CD4-positive, alpha-beta T cell treated with Interleukin-21 for 1 hour (primary cell): Measurements from ENCODE around the gene HOXA11.

Source experiments
- DNase-seq: peaks from one replicate; pipeline ENCODE4 v3.0.0-alpha.2; 2020

HOXA11 gene

DNA sequence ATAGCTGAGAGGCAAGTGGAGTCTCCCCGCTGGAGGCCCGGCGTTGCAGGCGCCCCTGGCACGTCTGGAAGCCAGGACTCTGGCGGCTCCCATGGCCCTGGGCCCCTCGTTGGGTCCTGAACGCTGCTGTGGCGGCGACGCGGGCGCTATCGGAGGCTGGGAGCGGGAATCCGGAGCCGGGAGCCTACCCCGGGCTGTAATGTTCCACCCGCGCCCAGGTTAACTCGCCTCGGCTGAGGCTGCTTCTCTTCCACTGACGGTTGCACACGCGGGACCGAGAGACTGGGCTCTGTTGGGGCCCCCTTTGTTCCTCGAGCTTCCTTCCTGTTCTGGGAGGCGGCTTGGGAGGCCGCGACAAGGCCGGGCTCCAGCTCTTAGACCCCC is 40.3 kb downstream of the HOXA11 start:
- no peak for DNase-seq

DNA sequence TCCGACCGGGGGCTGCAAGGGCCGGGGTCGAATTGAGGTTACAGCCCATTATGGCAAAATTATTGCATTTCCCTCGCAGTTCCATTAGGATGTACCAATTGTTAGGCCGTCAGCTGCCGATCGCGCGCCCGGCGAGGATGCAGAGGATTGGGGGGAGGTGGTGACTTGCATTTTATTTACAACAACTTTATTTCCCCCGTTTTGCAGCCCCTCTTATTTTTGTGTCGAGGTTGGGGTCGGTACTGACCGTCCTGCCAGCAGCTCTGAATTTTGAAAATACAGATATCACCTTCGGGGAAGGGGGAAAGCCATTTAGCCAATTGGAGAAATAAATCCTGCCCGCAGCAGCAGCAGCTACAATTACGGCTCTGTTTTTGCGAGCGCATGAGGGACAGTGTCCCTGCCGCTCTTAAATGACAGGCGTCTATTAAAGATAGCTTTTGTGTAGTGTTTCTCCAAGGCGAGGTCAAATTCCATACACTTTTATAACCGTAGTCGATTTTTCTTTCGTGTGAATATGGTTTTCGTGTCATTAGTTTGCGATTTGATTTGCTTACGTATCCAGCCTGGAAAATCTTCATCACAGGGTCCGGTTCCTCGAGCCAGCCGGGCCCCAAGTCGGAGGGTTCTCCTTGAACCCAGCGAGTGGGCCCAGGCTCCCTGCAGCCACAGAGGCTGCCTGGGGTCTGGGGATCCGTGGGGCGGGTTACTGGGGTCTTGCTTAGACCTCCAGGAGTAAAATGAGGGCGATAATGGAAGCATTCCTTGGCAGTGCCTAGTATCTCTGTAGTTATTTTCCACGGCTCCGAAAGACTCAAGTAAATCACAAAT is 40.9 kb downstream of the HOXA11 start:
- no peak for DNase-seq

DNA sequence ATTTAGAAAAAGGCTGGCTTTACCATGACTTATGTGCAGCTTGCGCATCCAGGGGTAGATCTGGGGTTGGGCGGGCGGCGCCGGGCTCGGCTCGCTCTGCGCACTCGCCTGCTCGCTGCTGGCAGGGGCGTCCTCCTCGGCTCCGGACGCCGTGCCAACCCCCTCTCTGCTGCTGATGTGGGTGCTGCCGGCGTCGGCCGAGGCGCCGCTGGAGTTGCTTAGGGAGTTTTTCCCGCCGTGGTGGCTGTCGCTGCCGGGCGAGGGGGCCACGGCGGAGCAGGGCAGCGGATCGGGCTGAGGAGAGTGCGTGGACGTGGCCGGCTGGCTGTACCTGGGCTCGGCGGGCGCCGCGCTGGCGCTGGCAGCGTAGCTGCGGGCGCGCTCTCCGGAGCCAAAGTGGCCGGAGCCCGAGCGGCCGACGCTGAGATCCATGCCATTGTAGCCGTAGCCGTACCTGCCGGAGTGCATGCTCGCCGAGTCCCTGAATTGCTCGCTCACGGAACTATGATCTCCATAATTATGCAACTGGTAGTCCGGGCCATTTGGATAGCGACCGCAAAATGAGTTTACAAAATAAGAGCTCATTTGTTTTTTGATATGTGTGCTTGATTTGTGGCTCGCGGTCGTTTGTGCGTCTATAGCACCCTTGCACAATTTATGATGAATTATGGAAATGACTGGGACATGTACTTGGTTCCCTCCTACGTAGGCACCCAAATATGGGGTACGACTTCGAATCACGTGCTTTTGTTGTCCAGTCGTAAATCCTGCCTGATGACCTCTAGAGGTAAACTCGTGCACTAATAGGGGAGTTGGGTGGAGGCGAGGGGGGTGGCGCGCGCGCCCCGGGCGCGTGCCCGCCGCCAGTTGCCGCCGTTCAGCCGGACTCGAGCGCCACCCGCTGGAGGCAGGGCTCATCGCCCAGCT is 41.7 kb downstream of the HOXA11 start, which contains the start of gene HOXA5:
Gene HOXA5 (minus strand): TSS at position 659 of the 927 bp plus-strand sequence. CDS start 74 bp downstream, at position 585.
- DNase-seq, result no peak

DNA sequence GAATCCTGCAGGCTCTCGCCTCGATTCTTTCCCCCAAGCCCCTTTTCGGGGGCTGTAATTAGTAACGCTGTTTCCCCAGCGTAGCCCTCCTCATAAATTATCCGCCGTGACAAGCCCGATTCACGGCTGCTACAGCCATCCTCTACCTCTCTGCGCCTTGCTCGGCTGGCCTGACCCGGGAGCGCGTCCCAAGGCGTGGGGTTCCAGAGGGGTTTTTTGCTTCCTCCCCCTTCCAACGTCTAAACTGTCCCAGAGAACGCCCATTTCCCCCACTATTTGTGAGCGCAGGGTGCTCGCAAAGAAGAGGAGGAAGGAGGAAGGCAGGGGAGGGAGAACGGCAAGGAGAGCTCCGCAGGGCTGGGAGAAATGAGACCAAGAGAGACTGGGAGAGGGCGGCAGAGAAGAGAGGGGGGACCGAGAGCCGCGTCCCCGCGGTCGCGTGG is 42.4 kb downstream of the HOXA11 start:
- no peak for DNase-seq

DNA sequence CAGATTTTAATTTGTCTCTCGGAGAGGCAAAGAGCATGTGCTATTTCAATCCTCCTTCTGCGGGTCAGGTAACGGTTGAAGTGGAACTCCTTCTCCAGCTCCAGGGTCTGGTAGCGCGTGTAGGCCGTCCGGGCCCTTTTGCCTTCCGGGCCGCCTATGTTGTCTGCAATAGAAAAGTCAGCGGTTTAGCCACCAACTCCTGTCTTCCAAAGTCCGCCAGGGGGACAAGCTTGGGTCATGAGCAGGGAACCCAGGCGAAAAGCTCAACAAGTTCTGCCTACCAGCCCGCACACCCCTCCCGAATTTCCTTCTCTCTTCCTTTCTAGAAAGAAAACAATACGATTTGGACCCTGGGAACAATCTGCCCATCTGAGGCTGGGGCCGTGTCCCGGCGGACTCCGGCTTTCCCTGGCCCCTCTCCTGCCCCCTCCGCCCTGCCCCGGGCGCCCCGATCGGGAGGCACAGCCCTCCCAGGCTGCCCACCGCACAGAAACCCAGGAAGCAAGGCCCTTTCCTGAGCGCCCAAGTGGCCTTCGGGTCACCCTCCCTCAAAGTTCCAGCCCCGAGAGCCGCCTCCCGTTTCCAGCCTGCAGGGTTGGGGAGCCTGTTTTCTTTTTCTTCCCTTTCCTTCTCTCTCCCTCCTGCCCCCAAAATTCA is 43.0 kb downstream of the HOXA11 start:
- no peak for DNase-seq

DNA sequence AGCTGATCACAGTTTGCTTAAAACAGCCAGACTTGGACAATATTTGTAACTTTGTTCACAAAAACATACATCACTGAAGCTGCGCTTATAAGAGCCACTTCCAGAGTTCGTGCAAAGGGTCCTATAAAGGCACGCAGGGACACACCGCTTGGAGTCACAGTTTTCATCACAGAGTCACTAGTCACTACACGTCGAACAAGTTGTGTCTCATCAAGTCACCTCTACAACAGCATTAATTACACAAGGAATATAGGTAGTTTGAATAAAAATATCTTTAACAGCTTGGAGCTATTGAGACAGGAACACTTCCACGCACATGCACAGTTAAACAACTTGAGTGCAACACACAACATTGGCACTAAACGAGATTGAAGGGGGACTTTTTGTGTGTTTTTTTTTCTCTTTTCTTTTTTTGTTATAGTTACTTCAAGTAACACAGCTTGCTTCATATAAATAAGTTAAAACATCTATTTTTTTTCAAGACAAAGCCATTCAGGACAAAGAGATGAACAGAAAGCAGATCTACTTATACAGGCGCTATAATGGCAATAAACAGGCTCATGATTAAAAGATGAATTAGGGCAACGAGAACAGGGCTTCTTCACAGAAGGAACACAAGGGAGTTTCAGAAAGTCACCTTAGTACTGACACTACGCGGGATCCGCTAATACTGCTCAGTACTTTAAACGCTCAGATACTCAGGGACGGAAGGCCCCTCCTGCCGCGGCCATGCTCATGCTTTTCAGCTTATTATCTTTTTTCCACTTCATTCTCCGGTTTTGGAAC is 43.7 kb downstream of the HOXA11 start:
- no peak for DNase-seq

DNA sequence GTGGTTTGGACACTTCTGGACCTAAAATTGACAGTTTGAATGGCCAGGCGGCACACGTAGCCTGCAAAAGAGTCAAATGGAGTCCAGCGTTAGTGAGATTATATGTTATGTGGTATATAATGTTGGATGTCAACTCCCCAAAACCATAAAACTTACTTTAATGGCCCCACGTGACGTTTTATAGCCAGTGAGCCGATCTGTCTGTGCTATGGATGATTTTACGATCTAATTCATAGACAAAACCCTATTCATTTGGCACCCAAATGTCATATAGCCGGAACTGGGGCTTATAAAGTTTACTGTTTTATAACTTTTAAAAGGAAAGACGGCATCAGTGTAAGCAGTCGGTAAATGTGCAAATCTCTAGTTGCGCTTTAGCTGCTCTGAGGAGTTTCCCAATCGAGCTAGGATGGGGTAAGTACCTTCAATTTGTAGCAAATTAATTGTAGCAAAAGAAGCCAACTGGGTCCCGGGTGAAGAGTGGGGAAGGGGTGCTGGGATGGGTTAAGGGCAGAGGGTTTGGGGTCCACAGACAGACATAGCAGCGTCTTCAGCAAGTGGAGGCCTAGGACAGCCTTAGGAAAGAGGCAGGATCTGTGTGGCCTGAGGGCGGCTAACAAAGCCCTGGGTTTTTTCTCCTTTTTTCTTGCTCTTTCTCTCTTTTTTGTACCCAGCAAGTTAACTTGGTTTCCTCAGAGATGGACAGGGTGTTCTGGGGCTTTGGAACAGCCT is 44.7 kb downstream of the HOXA11 start:
- no peak for DNase-seq

DNA sequence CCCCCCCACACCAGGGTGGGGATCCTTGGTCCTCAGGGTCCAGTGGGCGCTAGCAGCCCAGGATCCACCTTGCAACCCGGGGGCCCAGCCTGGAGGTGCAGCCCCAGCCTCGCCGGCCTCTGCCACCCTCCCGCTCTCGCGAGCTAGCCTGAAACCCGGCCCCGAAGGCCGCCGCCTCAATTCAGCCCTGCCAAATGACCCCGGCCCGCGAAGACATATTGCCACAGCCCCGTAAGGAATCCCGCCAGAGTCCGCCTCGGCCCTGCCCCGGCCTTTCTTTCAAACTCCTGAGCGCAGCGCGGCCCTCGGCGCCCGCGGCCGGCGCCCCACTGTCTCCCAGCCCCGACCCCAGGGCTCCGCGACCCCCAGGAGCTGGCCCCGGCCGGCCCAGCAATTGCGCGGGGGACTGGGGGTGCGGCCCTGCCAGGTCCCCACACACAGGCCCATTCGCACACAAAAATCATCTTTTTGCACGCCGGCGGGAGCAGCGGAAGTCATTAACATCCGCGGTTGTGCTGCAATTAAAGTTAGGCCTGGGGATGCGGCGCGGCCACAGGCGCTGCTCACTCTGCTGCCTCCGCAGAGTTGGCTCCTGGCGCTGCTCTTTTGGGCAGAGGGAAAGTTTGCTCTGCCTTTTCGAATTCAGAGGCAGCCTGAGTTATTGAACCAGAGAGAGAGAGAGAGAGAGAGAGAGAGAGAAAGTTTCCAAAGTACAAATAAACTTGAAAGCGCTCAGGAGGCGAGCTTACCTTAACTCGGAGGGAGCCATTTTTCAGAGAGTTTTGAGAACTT is 45.5 kb downstream of the HOXA11 start:
- DNase-seq, result no peak

DNA sequence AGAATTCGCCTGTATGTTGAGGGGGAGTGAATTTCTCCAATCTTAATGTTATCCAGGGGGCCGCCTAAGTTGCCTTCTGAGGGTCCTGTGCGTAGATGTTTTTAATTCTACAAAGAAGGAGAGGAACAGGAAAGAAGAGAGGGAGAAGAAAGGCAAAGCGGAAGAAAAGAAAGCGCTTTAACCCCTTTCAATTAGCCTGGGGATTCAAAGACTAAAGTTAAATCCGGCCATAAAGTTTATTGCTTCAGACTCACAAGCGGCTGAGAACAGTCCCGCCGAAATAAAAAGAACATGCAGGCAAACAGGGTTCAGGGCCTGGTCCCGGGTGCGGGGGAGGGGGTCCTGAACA is 46.1 kb downstream of the HOXA11 start:
- no peak for DNase-seq

DNA sequence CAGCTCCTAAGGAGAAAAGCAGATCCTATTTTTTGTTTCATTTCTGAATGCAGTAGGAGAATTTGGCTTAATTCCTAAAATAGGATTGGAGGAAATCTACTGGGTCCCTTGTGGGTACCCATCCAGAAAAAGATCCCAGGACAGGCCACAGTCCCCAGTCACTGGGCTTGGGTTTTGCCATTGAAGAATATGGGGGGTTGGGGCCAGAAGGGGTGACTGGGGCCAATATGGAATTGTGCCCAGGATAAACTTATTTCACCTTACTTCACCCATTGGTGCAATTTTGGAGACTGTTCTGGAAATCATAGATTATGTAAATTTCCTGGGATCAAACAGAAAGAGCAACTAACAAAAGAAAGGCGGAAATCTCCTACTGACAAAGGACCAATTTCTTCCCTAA is 46.6 kb downstream of the HOXA11 start:
- no peak for DNase-seq

DNA sequence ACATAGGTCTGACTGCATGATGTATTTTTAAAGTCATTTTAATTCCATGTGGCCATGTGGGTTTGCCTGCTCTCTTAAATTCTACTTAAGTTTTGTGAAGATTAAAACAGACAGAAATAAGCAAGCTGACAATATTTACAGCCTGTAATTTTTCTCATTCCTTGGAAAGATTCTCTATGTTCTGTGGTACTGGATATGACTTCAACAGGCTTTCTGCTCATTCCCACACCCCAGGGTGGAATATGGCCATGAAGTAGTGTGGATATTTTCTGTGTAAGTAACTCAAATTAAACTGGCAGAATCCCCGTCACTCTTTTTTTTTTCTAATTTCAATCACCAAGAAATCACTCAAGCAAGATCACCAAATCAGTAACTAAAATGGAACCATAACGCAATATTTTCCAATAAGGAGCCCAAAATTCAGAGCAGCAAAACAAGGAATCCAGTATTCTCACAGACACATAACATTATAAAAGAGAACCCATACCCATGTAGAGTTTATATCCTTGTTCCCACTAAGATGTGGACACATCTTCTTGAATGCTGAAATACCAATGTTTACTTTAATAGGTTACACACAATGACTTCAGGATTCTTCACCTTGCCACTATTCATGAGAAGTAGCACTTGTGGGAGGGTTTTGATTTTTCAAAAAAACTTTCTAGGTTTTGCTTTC is 47.3 kb downstream of the HOXA11 start:
- DNase-seq, result no peak

DNA sequence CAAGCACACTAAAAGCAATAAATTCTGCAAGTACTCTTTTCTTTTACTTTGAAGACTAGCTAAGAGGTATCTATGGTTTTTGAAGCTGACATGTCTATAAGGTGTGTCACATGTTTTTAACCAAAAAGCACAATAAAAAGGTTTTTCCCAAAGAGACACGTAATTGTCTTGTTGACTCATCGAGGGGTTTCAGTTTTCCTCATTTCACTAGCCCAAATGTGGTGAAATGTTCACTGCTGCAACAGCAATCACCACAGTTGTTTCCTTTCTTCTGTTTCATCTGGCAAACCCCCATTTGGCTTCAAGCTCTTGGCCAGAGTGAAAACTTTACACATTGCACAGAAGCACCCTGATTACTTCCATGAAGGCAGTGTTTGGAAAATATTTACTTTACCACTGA is 50.6 kb downstream of the HOXA11 start:
- DNase-seq, result no peak

DNA sequence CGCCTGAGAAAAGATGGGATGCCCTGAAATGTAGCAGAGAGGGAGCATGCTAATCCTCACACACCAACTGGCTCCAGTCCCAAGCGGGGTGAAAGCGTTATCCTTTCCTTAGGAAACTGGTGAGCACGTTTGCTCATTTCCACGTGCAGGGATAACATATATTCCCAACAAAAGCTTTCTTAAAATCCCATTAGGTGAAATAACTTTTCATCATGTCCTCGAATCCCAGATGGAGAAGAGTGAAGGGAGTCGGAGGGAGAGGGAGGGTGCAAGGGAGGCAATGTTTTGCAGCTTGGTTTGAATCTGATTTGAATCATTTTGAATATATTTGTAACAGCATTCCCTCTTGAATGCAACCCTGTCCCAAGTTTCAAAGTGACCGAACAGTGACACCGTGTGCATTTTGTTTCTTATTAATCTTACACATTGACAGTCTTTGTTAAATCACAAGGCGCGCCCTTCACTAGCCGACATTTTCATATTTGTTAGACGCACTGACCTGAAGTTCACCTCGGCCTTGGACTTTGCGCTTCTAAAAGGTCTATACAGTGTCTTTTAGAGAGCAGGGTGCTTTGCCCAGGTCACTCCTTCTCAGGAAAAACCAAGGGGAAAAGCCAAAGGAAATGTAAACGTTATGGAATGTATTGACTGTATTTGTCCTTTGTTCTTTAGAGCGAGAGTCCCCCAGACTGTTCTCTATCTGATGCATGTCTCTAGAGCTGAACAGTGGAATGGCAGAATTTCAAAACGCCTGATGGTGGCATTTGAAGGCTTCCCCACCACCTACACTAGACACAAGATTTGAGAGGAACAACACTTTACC is 51.4 kb downstream of the HOXA11 start:
- DNase-seq, result no peak

DNA sequence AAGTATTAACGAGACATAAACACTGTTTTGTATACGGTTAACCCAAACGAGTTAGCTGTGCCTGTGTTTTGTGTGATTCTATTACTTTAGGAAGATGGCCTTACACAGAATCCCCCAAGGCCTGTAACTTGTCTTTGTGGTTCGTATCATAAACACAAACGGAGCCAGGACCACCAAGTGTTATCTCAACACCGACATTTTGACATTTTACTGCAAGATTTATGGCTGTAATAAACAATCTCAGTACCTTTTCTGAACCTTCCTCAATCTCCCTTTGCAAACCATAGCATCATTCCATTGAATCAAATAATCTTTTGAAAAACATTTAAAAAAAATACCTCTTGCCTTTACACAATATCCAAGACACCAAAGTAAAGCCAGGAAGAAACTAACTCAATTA is 52.1 kb downstream of the HOXA11 start:
- no peak for DNase-seq

DNA sequence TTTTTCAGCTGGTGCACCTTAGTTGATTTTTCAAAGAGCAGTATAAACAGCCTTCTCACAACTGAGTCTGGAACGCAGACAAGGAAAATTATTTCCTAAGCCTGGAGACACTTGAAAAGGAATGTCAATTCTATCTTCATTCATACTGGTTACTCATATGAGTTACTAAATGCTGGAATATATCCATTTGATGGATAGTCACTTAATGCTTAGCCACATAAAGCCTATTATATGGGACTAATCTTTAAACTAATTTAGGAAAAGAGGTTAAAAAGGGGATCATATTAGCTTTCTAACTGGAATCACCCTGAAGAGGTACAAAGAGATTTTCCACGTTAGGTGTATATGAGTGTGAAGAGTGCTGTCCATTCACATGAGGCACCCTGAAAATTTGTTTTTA is 52.8 kb downstream of the HOXA11 start:
- DNase-seq, result no peak

DNA sequence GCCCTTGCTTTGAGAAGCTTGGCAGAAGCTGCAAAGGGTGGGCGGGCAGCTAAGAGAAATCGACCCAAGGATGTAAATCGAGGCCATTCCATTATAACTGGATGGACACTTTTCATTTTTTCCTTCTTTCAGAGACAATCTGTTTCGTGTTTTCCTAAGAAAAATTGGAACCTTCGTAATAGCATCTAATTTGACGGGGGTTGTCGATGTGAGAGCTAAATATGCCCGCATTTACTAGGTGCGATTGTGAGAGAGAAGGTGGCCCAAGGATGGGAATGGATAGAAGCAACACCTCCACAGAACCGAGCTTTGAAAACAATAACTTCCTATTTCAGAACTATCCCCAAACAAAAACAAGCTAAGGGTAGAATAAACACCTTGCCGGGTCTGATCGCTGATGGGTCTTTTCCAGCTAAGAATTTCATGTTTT is 53.6 kb downstream of the HOXA11 start:
- DNase-seq, result no peak
